ENCODE data around the gene MRPL47. TPM values are rescaled to one million over a fixed set of nuclear protein-coding genes. Genes with fewer than 3 reads are reported as not detected.

Gene MRPL47
- total and polyA plus RNA-seq, 10 of the 15 experiments (the other 5 are each of a cell fraction or from before 2014, with no cell fraction given): 40.6 to 237 (median 73.9) TPM

DNA sequence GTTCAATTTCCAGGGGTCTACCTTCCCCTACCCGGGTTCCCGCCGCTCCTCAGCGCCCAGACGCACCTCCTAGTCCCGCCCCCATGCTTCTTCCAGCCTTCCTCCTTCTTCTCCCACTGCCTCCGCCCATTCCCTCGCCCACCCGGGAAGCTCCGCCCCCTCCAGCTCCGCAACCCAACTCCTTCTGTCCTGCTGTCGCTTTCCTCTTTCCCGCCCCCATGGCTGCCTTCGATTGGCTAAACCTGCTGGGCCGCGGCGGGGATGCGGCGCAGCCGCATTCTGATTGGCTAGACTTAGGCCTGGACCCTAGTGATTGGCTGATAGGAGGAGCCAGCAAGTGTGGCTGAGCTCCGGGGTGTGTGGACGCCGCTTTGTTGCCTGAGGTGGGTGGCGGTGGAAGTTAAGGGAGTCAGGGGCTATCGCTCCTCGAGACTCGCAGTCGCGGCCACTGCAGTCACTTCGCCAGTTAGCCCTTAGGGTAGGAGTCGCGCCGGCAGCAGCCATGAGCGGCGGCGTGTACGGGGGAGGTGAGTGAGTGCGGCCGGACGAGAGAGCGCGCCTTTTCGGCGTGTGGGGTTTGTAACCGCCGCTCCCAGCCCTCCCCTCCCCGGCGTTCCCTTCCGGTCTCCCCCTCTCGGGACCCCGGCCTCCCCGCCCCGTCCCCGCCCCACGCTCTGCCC, 41.7 kb downstream of the MRPL47 start, which contains the start of gene ACTL6A (continued):
- TF ChIP-seq, protein P1, sequence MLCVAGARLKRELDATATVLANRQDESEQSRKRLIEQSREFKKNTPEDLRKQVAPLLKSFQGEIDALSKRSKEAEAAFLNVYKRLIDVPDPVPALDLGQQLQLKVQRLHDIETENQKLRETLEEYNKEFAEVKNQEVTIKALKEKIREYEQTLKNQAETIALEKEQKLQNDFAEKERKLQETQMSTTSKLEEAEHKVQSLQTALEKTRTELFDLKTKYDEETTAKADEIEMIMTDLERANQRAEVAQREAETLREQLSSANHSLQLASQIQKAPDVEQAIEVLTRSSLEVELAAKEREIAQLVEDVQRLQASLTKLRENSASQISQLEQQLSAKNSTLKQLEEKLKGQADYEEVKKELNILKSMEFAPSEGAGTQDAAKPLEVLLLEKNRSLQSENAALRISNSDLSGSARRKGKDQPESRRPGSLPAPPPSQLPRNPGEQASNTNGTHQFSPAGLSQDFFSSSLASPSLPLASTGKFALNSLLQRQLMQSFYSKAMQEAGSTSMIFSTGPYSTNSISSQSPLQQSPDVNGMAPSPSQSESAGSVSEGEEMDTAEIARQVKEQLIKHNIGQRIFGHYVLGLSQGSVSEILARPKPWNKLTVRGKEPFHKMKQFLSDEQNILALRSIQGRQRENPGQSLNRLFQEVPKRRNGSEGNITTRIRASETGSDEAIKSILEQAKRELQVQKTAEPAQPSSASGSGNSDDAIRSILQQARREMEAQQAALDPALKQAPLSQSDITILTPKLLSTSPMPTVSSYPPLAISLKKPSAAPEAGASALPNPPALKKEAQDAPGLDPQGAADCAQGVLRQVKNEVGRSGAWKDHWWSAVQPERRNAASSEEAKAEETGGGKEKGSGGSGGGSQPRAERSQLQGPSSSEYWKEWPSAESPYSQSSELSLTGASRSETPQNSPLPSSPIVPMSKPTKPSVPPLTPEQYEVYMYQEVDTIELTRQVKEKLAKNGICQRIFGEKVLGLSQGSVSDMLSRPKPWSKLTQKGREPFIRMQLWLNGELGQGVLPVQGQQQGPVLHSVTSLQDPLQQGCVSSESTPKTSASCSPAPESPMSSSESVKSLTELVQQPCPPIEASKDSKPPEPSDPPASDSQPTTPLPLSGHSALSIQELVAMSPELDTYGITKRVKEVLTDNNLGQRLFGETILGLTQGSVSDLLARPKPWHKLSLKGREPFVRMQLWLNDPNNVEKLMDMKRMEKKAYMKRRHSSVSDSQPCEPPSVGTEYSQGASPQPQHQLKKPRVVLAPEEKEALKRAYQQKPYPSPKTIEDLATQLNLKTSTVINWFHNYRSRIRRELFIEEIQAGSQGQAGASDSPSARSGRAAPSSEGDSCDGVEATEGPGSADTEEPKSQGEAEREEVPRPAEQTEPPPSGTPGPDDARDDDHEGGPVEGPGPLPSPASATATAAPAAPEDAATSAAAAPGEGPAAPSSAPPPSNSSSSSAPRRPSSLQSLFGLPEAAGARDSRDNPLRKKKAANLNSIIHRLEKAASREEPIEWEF (IDR thresholded peaks at IDR 0.05; ENCODE audit: insufficient replicate concordance, low read depth, low read length): no peak
- TF ChIP-seq YY1 (IDR thresholded peaks at IDR 0.05; ENCODE audit: low read depth, low read length) (peak; percentile 59; the same call in 1 of the 2 replicates), EP300 (IDR thresholded peaks at IDR 0.05; ENCODE audit: borderline replicate concordance in 1 of 2, control insufficient read depth in 1 of 2, low read depth in 2 of 2, low read length in 2 of 2) (0 out of 4 replicates have a peak, but pooled peaks of 1 of the 2 experiments have one; percentile 9), RBBP5 (conservative IDR thresholded peaks at IDR 0.05) (no peak), ZNF217 (IDR thresholded peaks at IDR 0.05) (no peak), CEBPB (IDR thresholded peaks at IDR 0.05; ENCODE audit: borderline replicate concordance in 1 of 2, low read depth in 2 of 2, low read length in 2 of 2) (no peak), BCL11A (IDR thresholded peaks at IDR 0.05; ENCODE audit: low read depth, low read length) (no peak), RFX5 (IDR thresholded peaks at IDR 0.05; ENCODE audit: low read depth, low read length) (peak; percentile 81; the same call in 1 of the 2 replicates), JUND (IDR thresholded peaks at IDR 0.05; ENCODE audit: low read depth, low read length) (no peak), NFYA (IDR thresholded peaks at IDR 0.05; ENCODE audit: borderline replicate concordance, low read depth, low read length) (peak; percentile 83), MEF2B (IDR thresholded peaks at IDR 0.05; ENCODE audit: partially characterized antibody, poor library complexity, severe bottlenecking) (no peak), PML (IDR thresholded peaks at IDR 0.05; ENCODE audit: low read length) (0 out of 2 replicates have a peak, but pooled peaks have one; percentile 48), ASH2L (IDR thresholded peaks at IDR 0.05; ENCODE audit: borderline replicate concordance, low read depth) (no peak)
- TF ChIP-seq, protein P2, sequence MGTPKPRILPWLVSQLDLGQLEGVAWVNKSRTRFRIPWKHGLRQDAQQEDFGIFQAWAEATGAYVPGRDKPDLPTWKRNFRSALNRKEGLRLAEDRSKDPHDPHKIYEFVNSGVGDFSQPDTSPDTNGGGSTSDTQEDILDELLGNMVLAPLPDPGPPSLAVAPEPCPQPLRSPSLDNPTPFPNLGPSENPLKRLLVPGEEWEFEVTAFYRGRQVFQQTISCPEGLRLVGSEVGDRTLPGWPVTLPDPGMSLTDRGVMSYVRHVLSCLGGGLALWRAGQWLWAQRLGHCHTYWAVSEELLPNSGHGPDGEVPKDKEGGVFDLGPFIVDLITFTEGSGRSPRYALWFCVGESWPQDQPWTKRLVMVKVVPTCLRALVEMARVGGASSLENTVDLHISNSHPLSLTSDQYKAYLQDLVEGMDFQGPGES (IDR thresholded peaks at IDR 0.05): peak; percentile 93
- TF ChIP-seq, protein P3, sequence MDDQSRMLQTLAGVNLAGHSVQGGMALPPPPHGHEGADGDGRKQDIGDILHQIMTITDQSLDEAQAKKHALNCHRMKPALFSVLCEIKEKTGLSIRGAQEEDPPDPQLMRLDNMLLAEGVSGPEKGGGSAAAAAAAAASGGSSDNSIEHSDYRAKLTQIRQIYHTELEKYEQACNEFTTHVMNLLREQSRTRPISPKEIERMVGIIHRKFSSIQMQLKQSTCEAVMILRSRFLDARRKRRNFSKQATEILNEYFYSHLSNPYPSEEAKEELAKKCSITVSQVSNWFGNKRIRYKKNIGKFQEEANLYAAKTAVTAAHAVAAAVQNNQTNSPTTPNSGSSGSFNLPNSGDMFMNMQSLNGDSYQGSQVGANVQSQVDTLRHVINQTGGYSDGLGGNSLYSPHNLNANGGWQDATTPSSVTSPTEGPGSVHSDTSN (IDR thresholded peaks at IDR 0.05; ENCODE audit: insufficient replicate concordance, low read depth, low read length): peak; percentile 68
- TF ChIP-seq, protein P4, sequence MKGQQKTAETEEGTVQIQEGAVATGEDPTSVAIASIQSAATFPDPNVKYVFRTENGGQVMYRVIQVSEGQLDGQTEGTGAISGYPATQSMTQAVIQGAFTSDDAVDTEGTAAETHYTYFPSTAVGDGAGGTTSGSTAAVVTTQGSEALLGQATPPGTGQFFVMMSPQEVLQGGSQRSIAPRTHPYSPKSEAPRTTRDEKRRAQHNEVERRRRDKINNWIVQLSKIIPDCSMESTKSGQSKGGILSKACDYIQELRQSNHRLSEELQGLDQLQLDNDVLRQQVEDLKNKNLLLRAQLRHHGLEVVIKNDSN (IDR thresholded peaks at IDR 0.05; ENCODE audit: borderline replicate concordance, extremely low read length, insufficient read depth, low read depth, low read length): no peak
- TF ChIP-seq, protein P5, sequence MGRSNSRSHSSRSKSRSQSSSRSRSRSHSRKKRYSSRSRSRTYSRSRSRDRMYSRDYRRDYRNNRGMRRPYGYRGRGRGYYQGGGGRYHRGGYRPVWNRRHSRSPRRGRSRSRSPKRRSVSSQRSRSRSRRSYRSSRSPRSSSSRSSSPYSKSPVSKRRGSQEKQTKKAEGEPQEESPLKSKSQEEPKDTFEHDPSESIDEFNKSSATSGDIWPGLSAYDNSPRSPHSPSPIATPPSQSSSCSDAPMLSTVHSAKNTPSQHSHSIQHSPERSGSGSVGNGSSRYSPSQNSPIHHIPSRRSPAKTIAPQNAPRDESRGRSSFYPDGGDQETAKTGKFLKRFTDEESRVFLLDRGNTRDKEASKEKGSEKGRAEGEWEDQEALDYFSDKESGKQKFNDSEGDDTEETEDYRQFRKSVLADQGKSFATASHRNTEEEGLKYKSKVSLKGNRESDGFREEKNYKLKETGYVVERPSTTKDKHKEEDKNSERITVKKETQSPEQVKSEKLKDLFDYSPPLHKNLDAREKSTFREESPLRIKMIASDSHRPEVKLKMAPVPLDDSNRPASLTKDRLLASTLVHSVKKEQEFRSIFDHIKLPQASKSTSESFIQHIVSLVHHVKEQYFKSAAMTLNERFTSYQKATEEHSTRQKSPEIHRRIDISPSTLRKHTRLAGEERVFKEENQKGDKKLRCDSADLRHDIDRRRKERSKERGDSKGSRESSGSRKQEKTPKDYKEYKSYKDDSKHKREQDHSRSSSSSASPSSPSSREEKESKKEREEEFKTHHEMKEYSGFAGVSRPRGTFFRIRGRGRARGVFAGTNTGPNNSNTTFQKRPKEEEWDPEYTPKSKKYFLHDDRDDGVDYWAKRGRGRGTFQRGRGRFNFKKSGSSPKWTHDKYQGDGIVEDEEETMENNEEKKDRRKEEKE (IDR thresholded peaks at IDR 0.05): no peak

All from GM12878 (cell line).